ELF-1 (cell line): ENCODE results near the gene SLC37A2.

ENCODE experiments used
- DNase-seq: peaks from one replicate; pipeline ENCODE4 v3.0.0-alpha.2; 2016; ENCODE audit warnings: low read depth, low spot score

Gene SLC37A2

GRCh38 chr11:125070699-125071254 lies 7.7 kb downstream of the SLC37A2 start:
- no peak for DNase-seq

DNA sequence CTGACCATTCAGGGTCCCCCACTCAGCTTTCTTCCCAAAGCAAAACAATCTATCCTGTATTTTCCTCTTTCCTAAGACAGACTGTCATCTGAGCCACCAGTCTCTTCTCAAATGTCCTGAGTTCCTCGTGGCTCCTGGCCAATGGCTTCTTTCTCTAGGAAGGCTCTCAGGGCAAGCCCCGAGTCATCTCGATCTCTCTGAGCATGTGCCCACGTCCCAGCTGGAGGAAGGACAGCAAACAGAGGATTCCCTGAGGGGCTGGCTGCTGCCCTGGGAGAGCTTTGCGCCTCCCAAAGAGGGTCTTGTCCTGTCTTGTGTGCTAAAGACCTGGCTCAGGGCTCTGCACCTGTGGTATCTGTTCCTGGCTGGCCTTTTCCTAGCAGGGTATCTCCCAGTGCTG lies 8.3 kb downstream of the SLC37A2 start:
- DNase-seq = no peak

DNA sequence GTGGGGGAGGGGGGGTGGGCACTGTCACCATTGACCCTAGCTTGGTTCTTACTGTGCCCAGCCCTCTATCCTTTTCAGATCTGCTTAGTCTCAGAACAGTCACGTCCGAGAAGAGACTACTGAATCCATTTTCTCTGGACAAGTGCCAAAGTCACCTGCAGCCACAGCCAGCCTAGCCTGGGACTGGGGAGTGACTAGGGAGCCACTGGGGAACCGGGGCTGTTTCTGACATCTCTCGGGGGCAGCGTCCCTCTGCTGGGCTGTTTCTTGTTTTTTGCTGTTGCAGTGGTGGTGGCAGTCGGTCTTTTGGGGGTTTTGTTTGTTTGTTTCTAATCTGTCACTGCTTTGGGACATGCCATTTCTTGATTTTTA lies 8.7 kb downstream of the SLC37A2 start:
- no peak for DNase-seq

DNA sequence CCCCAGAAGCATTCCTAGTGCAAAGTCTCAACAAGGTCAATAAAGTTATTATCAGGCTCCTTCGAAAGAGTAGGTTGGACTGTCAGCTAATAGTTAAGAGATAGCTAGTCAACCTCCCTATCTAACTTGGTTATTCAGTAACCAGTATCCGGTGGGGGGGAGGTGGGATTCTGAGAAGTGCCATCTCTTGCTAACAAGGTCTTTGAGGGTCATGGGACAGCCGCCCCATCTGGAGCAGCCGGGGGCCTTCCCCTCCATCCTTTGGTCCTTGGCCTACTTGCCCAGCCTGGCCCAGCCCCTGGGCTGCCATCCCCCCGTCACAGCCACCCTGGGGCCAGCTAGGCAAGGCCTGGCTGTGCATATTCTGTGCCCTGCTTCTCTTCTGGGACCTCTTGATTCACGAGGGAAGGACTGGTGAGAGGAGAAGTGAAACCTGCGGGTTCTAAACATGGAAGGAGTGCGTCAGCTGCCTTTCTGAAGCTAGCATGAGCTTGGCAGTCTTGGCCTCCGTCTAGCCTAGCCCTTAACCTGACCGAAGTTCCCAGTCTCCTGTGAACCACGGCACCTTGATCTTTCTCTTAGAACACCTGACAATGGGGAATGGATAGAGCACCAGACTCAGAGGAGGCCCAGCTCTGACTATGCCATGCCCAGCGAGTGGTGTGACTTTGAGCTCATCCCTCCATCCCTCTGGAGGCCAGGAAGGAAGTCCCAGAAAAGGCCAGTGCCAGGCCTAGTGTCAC lies 9.3 kb downstream of the SLC37A2 start:
- DNase-seq = no peak

GRCh38 chr11:125072961-125073590 lies 10.0 kb downstream of the SLC37A2 start:
- DNase-seq = no peak

- DNase-seq = no peak
These were observed 10.7 kb downstream of the SLC37A2 start for GRCh38 chr11:125073616-125074483.

- no peak for DNase-seq
These were observed 11.6 kb downstream of the SLC37A2 start for GRCh38 chr11:125074511-125075241.

DNA sequence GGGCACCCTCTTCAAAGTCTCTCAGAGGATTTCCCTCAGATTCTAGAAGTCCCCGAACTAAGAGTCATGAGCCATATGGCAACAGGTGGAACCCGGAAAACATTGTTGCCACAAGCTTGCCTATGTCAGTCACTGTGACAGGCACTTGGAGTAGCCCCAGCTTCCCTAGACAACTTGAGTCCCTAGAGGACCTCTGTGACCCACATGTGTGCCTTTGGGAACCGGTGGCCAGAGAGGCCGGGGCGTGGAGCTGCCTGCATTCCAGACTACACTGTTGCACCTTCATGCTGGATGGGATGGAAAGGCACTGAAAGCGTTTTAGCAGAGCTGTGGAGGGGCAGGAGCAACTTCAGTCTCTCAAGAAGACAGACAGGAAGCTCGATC lies 12.1 kb downstream of the SLC37A2 start:
- DNase-seq = no peak

DNA sequence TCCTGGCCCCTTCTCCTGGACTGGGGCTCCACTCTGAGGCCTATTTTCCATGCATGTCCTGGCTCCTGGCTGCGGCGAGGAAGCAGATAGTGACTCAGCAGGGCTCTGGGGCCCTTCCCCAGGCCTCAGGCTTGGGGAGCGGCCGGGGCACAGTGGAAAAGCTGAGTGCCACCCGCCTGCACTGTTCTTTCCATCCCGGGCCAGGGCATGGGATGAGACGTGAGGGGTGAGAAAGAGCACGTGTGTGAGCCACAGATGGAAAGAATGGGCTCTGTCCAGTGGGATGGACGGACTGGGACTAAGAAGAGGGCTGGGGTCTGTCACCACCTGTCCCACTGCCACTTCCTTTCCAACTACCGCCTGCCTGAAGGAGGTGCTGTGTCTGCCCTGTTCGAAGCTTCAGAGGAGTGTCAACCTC lies 12.8 kb downstream of the SLC37A2 start:
- no peak for DNase-seq

DNA sequence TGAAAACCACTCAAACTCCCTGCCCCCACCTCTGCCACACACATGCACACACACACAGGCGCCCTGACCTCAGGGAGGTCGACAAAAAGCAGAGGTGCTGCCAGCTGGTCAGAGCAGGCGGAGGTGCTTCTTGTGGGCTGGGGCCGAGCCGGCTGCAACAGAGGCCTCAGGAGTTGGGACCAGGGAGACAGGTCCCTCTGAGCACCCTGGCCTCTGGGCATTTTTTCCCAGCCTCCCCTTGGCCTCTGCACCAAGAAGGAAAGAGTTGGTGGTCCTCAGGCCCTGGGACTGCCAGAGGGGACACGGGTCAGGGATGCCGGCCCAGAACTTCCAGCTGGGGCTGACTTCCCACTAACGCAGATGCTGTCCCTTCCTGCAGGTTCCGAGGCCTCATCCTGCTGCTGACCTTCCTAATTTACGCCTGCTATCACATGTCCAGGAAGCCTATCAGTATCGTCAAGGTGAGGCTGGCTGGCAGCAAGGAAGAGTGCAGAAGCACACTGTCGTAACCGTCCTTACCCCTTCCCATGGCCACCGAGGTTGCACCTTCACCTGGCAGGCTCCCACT lies 13.4 kb downstream of the SLC37A2 start:
- no peak for DNase-seq

- DNase-seq = no peak
These were observed 14.9 kb downstream of the SLC37A2 start for GRCh38 chr11:125078016-125078415.

DNA sequence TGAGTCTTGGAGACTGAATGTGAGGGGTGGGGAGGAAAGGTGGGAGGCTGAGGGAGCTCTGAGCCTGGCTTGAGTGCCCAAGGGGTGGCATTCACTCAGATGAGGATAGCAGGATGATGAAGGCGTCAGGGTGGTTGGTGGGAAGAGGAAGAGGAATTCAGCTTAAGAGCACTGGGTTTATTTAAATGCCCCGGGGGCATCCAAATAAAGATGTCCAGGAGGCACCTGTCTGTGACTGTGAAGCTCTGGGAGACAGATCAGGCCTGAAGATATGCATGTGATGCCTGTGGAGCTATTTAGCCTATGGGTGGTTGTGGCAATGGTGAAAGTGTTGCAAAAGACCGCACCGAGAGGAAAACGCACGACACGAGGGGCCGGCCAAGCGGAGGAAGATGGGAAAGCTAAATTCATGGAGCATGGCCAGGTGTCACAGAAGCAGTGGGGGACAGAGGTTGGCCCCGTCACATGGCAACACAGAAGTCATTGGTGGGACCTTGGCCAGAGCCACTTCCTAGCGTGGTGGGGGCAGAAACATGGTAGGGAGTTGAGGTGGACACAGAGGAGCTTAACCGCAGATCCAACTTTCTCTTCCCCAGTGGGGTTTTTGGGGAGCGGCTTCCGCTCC lies 15.5 kb downstream of the SLC37A2 start:
- no peak for DNase-seq

- DNase-seq = no peak
These were observed 16.2 kb downstream of the SLC37A2 start for GRCh38 chr11:125079151-125079877.

DNA sequence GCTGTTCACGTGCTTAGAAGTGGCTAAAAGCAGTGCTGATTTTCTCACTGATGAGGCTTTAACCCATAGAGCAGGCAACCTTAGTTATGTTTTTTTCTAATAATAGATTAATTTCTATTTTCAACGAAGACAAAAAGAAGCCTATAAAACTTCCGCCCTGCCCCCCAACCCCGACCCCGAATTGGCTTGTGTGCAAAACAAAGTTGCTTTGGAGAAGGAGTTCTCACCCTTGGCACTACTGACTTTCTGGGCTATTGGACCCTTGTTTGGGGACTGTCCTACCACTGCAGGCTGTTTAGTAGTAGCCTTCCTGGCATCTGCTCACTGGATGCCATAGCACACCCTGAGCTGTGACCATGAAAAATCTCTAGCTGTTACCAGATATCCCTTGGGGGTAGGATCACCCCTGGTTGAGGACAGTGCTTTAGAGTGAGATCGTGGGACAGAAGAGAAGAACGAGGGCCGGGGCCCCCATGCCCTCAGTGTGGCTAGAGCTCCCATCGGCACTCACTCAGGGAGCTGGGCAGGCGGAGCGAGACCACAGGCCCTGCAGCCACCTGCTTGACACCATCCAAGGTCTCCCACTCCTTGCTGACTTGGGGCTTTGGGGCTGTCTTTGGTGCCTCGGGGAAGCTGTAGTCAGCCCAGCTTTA lies 16.9 kb downstream of the SLC37A2 start:
- no peak for DNase-seq

GRCh38 chr11:125080531-125080911 lies 17.4 kb downstream of the SLC37A2 start:
- no peak for DNase-seq

- DNase-seq = peak; percentile 45
These were observed 18.1 kb downstream of the SLC37A2 start for GRCh38 chr11:125081098-125081798.

- no peak for DNase-seq
These were observed 18.9 kb downstream of the SLC37A2 start for GRCh38 chr11:125082040-125082439.

DNA sequence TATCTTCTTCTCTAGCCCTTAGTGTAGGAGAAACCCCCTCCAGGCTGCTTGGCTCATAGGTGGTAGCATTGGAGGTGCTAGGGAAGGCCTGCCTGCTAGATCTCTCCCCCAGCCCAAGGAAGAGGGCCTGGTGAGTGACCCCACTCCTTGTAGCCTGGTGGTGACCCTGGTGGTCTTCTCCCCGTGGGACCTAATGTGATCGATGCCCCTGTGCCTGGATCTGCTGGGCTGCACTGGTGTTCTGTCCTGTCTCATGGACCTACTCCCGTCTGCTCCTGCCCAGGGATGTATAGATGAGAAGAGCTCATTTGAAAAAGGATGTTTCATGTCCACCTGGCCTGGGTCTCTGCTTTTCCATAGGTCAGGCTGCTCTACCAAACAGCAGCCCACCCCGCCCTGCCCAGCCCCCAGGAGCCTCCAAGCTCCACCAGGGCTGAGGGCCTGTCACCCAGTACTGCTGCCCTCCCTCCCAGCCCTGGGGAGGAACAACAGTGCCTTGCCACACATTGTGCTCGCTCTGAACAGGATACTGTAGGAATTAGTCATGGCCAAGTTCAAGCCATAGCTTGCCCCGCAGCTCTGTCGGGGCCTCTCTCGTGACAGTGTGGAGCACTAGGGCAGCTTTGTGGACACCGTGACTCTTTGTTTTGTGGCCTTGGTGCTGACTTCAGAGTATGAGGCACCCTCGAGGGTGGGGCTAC lies 19.7 kb downstream of the SLC37A2 start:
- no peak for DNase-seq
